Measurements from ENCODE around the gene HHATL.

DNA sequence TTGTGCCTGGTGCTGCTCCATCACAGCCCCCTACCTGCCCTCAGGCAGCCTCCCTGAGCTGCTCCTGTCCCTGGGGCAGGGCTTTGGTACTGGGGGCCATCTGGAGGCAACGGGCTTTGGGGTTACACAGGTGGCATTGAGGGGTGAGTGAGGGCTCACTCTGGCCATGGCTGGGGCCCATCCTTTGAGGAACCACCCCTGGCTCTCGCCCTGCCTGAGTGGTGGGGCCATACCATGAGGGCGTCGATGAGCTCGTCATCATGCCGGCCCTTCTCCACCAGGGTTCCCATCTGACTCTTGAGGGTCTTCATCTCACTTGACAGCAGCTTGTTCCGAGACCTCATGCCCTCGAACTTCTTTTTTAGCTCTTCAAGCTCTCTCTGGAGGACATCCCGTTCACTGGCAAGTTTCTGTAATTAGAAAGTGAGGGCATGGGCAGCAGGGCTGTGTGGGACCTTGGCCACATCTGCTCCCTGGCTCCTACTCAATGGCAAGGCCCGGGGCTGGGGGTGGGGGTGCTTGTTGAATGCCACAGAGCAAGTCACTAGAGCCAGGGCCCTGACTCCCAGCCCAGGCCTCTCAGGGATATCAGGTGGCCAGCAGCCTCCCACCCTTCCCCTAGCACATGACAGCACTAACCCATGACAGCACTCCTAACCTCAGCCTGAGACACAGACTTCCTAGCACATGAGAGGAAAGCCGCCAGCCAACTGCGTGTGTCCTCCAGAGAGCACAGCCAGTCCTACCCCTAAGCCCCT lies 37.0 kb upstream of the HHATL start:
- TF ChIP-seq CTCF (IDR thresholded peaks at IDR 0.05) (no peak), POLR2A (IDR thresholded peaks at IDR 0.05) (no peak)
